SU-DHL-6 (cell line): ENCODE measurements around the gene NRIP3.

Source experiments
- H2AFZ ChIP-seq: fragments of 200-600 bp; sonication (generic); 2 replicates; pipeline ENCODE4 v1.6.1; 2014; ENCODE audit warnings: low read depth, mild to moderate bottlenecking, moderate library complexity, mixed read lengths, antibody characterized with exemption, low read length; ENCODE audit not compliant: severe bottlenecking
- H3F3A ChIP-seq: fragments of 200-600 bp; shearing (Covaris generic); 2 replicates; pipeline ENCODE4 v1.6.0; 2016; ENCODE audit warnings: antibody characterized with exemption, mild to moderate bottlenecking; ENCODE audit not compliant: insufficient read depth
- H3K27ac ChIP-seq: fragments of 200-600 bp; sonication (generic); 2 replicates; pipeline ENCODE4 v1.5.1; 2016; ENCODE audit warnings: low read depth, mild to moderate bottlenecking, low read length, moderate library complexity, mixed read lengths
- H3K27me3 ChIP-seq: fragments of 200-600 bp; sonication (generic), shearing (Covaris generic); 2 replicates; pipeline ENCODE4 v1.6.0; 2014; ENCODE audit warnings: mild to moderate bottlenecking, low read length
- H3K36me3 ChIP-seq: fragments of 200-600 bp; sonication (generic); 2 replicates; pipeline ENCODE4 v1.6.1; 2014; ENCODE audit warnings: mild to moderate bottlenecking, low read length, mixed read lengths
- H3K4me2 ChIP-seq: fragments of 300-600, 200-600 bp; shearing (Covaris generic), sonication (generic); 2 replicates; pipeline ENCODE4 v1.6.0; 2014; ENCODE audit warnings: low read length, low read depth, mild to moderate bottlenecking; ENCODE audit not compliant: poor library complexity, severe bottlenecking
- H3K4me3 ChIP-seq: fragments of 200-600 bp; sonication (generic); 2 replicates; pipeline ENCODE4 v1.5.1; 2014; ENCODE audit warnings: antibody characterized with exemption, low read length, mild to moderate bottlenecking, mixed read lengths; ENCODE audit not compliant: insufficient read depth, poor library complexity, severe bottlenecking
- H3K79me2 ChIP-seq: fragments of 200-600 bp; sonication (generic); 2 replicates; pipeline ENCODE4 v1.6.1; 2014; ENCODE audit warnings: mild to moderate bottlenecking, low read length, moderate library complexity; ENCODE audit not compliant: insufficient read depth
- H3K9ac ChIP-seq: fragments of 200-600 bp; sonication (generic); 2 replicates; pipeline ENCODE4 v1.7.0; 2014; ENCODE audit warnings: mild to moderate bottlenecking, low read length
- H3K9me2 ChIP-seq: fragments of 200-600 bp; sonication (generic); replicated peaks from 2 replicates; pipeline ENCODE4 v1.6.1; 2014; ENCODE audit warnings: low read length; ENCODE audit not compliant: insufficient read depth
- H3K9me3 ChIP-seq: fragments of 200-600 bp; sonication (generic); 2 replicates; pipeline ENCODE4 v1.6.1; 2014; ENCODE audit warnings: low read length, mixed read lengths; ENCODE audit not compliant: insufficient read depth
- H4K20me1 ChIP-seq: fragments of 200-600 bp; sonication (generic); 2 replicates; pipeline ENCODE4 v1.6.1; 2014; ENCODE audit warnings: low read depth, mild to moderate bottlenecking, antibody characterized with exemption, low read length, moderate library complexity, mixed read lengths
- CTCF ChIP-seq: fragments of 200-600 bp; sonication (generic); IDR thresholded peaks from one replicate; pipeline ENCODE4 v1.5.1; 2017; ENCODE audit warnings: antibody characterized with exemption, mild to moderate bottlenecking, low read length, moderate library complexity; ENCODE audit not compliant: insufficient read depth, poor library complexity, severe bottlenecking
- EZH2phosphoT487 ChIP-seq: fragments of 200-600 bp; sonication (generic), shearing (Covaris generic); conservative IDR thresholded peaks from 2 replicates; pipeline ENCODE4 v1.6.1; 2018; ENCODE audit warnings: mild to moderate bottlenecking, antibody characterized with exemption, low read length, moderate library complexity, mixed read lengths

NRIP3 gene

GRCh38 chr11:9047964-9048523, 44.2 kb upstream of the NRIP3 start:
- H3K27ac ChIP-seq = no peak overlapping the region
- no peaks in the 10 kb centered on the region for H3K9me2 ChIP-seq
- H3K9me3 ChIP-seq = no peaks in the 10 kb centered on the region
- no peaks in the 10 kb centered on the region for H4K20me1 ChIP-seq
- TF ChIP-seq CTCF (no peak), EZH2phosphoT487 (no peak)
- no peak overlapping the region for H3K4me3 ChIP-seq
- H3F3A ChIP-seq = no peaks in the 10 kb centered on the region
- H3K36me3 ChIP-seq = no peaks in the 10 kb centered on the region
- no peaks in the 10 kb centered on the region for H3K79me2 ChIP-seq
- no peaks in the 10 kb centered on the region for H3K27me3 ChIP-seq
- H2AFZ ChIP-seq = no peak overlapping the region
- no peak overlapping the region for H3K9ac ChIP-seq
- no peak overlapping the region for H3K4me2 ChIP-seq

- Histone ChIP-seq H3K27me3 (0 out of 2 replicates have a peak, but pooled peaks cover 3% of the 10 kb centered on the region), H3K4me2 (no peak overlapping the region), H3K9ac (no peak overlapping the region), H3F3A (no peaks in the 10 kb centered on the region), H3K4me3 (no peak overlapping the region), H2AFZ (no peak overlapping the region), H3K36me3 (no peaks in the 10 kb centered on the region), H3K9me3 (no peaks in the 10 kb centered on the region), H3K79me2 (no peaks in the 10 kb centered on the region), H3K9me2 (no peaks in the 10 kb centered on the region), H3K27ac (no peak overlapping the region), H4K20me1 (no peaks in the 10 kb centered on the region)
- no peak for TF ChIP-seq EZH2phosphoT487
- no peak for TF ChIP-seq CTCF
Observed at GRCh38 chr11:9046481-9046880, 42.7 kb upstream of the NRIP3 start.

GRCh38 chr11:9042488-9042887, 38.7 kb upstream of the NRIP3 start:
- TF ChIP-seq EZH2phosphoT487 (no peak), CTCF (no peak)
- no peaks in the 10 kb centered on the region for H3K79me2 ChIP-seq

More at GRCh38 chr11:9042488-9042887, 38.7 kb upstream of the NRIP3 start:
- no peak overlapping the region for H3K27ac ChIP-seq
- no peak overlapping the region for H3K4me3 ChIP-seq
- H4K20me1 ChIP-seq = no peaks in the 10 kb centered on the region
- no peak overlapping the region for H2AFZ ChIP-seq
- H3F3A ChIP-seq = no peaks in the 10 kb centered on the region
- no peaks in the 10 kb centered on the region for H3K36me3 ChIP-seq
- no peak overlapping the region for H3K9ac ChIP-seq
- H3K27me3 ChIP-seq = 0 out of 2 replicates have a peak, but pooled peaks cover 3% of the 10 kb centered on the region
- no peak overlapping the region for H3K4me2 ChIP-seq
- no peaks in the 10 kb centered on the region for H3K9me3 ChIP-seq
- H3K9me2 ChIP-seq = no peaks in the 10 kb centered on the region
